HUDEP-2 (cell line): ENCODE data around the gene FGFRL1.

ENCODE experiments used
- DNase-seq, 76 experiments: peaks; one replicate each; lab custom pipeline; 2025; ENCODE audit not compliant: unreplicated experiment in 76 of 76; lab: John Stamatoyannopoulos, UW

The FGFRL1 gene

DNA sequence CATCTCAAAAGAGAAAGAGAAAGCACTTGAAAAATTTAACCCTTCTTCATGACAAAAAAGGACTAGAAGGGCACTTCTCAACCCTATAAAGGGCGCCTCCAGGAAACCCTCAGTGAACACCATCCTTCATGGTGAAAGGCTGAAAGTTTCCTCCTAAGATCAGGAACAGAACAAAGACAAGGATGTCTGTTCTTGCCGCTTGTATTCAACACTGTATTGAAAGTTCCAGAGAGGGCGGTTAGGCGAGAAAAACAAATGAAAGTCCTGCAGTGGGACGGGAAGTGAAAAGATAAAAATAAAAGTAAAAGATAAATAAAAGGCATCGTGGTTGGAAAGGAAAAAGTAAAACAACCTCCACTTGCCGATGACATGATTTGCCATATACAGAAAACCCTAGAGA is 51.0 kb downstream of the FGFRL1 start:
- no peak for DNase-seq

DNA sequence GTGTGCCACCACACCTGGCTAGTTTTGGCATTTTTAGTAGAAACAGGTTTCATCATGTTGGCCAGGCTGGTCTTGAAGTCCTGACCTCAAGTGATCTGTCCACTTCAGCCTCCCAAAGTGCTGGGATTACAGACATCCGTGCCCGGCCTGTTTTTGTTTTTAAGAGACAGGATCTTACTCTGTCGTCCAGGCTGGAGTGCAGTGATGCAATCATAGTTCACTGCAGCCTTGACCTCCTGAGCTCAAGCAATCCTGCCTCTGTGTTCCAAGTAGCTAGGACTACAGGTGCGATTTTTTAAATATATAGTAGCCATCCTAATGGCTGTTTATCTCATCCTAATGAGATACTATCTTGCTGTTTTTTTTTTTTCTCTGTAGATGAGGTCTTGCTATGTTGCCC is 54.3 kb downstream of the FGFRL1 start:
- DNase-seq, result no peak

DNA sequence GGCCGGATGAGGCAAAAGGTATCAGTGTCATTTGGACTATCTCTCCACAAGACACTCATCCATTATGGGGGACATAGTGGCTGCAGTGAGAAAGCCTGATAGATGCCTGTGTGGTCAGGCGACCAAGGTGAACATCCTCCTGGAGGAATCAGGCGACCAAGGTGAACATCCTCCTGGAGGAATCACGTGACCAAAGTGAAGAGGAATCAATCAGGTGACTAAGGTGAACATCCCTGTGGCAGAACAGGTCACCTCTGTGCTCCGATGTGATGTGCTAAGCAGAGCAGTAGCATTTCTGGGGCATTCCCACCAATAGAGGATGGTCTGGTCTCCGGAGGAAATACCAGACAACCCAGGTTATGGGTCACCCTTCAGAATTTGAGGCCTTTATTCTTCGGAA is 58.0 kb downstream of the FGFRL1 start:
- no peak for DNase-seq

DNA sequence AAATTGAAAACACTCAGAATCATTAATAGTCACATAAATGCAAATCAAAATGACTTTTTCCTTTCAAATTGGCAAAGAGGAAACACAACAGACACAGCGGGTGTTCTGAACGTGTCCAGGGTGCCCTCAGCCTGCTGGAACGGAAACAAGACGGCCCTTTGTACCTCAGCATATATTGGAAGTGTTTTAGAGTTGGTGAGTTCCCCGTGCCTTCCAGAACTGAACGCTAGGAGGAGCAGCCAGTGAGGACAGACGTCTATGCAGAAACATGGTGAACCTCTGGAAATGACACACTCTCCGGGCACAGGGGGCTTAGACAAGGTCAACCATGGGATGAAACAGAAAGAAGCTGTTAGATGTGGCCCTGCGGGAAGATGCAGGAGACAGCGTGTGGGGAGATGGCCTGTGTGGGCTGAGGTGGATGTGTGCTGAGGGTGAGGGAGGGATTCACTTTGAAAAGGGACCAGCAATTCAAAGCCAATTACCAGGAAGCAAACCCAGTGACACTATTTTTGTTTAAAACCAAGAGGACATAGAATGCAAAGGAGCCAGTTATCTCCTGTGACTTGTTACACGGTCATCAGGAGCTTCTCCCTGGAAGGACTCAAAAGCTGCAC is 61.5 kb downstream of the FGFRL1 start:
- peak in 52 of 76 experiments; percentile 3 to 68 (median 30) for DNase-seq

DNA sequence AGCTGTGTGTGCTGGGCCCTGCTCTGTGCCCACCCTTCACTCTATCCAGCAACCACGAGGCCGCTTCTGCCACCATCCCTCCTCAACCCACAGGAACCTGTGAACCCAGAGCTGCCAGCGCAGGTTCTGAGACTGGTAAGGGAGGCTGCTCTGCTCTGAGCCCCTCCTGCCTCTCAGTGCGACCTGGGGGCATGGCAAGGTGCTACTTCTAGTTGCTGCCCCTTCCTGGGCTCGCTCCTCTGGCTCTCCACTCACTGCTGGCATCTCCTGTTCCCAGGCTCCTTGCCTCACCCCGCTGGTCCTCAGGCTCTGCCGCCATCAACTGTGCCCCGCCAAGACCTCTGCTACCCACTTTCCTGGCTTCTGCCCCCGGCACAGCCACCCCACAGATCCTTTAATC is 62.7 kb downstream of the FGFRL1 start:
- no peak for DNase-seq

DNA sequence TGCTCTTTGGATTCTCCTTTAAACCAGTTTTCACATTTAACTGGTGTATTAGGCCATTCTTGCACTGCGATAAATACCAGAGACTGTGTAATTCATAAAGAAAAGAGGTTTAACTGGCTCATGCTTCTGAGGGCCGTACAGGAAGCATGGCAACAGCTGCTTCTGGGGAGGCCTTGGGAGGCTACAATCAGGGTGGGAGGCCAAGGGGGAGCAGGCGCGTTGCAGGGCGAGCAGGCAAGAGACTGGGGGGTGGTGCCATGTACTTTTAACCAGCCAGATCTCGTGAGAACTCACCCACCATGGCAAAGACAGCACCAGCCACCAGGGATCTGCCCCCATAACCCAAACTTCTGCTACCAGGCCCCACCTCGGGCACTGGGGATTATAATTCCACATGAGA is 63.8 kb downstream of the FGFRL1 start:
- DNase-seq, result no peak

DNA sequence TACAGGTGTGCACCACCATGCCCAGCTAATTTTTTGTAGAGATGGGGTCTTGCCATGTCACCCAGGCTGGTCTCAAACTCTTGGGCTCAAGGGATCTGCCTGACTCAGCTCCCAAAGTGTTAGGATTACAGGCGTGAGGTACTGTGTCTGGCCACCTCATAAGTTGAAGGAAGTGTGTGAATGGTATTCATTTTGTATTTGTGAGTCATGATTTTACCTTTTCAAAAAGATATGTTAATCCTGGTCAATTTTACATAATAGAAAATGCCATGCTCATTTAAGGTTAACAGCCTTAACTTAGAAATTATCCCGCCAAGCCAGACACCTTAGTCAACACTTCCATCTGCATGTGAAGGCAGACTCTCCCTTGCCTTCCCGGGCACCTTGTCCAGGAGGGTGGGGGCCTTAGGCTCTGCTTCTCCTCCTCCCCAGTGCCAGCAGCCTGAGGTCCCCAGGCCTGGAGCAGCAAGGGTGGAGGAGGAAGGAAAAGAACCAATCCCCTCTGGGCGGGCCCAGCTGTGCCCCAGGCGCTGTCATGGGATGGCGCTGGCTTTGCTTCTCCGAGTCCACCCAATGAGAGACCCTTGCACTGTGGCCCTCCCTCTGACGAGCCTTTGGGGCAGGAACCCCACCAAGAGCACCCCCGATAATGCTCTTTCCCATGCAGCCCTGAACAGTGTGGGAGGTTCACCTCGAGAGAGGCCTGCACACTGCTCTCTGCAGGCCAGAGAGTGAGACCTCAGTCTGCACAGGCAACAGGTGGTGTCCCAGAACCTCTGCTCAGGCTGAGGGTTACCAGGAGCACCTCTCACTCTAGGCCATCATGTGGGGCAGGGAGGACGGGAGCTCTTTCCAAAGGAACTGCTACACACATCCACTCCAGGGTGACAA is 64.6 kb downstream of the FGFRL1 start:
- DNase-seq, result no peak
